T-helper 17 cell (primary cell): ENCODE measurements around the gene CD52. TPM values are rescaled to one million over a fixed set of nuclear protein-coding genes. Genes with fewer than 3 reads are reported as not detected.
A peak's percentile ranks its signal among the peaks of the same experiment; 100 is the strongest.

Experiments
- ATAC-seq: fragments of 150-1000 bp; cut with Tn5 transposase; 2 replicates; pipeline ENCODE4 v1.10.0; 2021; ENCODE audit warnings: mild to moderate bottlenecking, moderate library complexity
- DNase-seq, 3 donors: peaks; one replicate each; pipeline versions ENCODE4 v3.0.0 to v3.0.0-alpha.2; 2020 to 2021
- H3K9me3 ChIP-seq: one replicate; pipeline ENCODE4 v1.7.0; 2013; ENCODE audit warnings: low read length, mild to moderate bottlenecking; ENCODE audit not compliant: control insufficient read depth, poor library complexity, severe bottlenecking
- H3K27ac Mint-ChIP-seq: one replicate; pipeline ENCODE4 v1.8.0; 2022; ENCODE audit warnings: mild to moderate bottlenecking, moderate library complexity, mixed read lengths
- H3K27me3 Mint-ChIP-seq: one replicate; pipeline ENCODE4 v1.8.0; 2022; ENCODE audit warnings: mixed read lengths
- H3K36me3 Mint-ChIP-seq: one replicate; pipeline ENCODE4 v1.8.0; 2022; ENCODE audit warnings: low read depth, mixed read lengths
- H3K4me1 Mint-ChIP-seq: one replicate; pipeline ENCODE4 v1.8.0; 2022; ENCODE audit warnings: mild to moderate bottlenecking, mixed read lengths
- H3K4me3 Mint-ChIP-seq: one replicate; pipeline ENCODE4 v1.8.0; 2022; ENCODE audit warnings: mild to moderate bottlenecking, moderate library complexity, mixed read lengths
- total RNA-seq, 4 donors: library from RNA in 2 of 4; stranded (reverse) in 2 of 4; gene quantifications; one replicate each; pipeline ENCODE4 v1.2.3 and lab custom pipeline; 2022 to 2026

The CD52 gene
- total RNA-seq, 2 donors from 2014 or later = 1,152 to 1,411 TPM

- peak overlapping the region; percentile 9 for H3K4me3 Mint-ChIP-seq
- ATAC-seq = peak; percentile 74
- H3K4me1 Mint-ChIP-seq = peaks cover 45% of the 10 kb centered on the region
- peaks cover 3% of the 10 kb centered on the region for H3K36me3 Mint-ChIP-seq
- peaks cover 11% of the 10 kb centered on the region for H3K27me3 Mint-ChIP-seq
- DNase-seq = peak; percentile 68 to 80 (median 75)
- no peaks in the 10 kb centered on the region for H3K9me3 ChIP-seq
- H3K27ac Mint-ChIP-seq = peak overlapping the region; percentile 29
Measured at GRCh38 chr1:26363549-26364448, 46.0 kb downstream of the CD52 start.

GRCh38 chr1:26364956-26365355 lies 47.2 kb downstream of the CD52 start:
- no peak overlapping the region for H3K4me3 Mint-ChIP-seq
- no peak overlapping the region for H3K27ac Mint-ChIP-seq

GRCh38 chr1:26367441-26367840 lies 49.7 kb downstream of the CD52 start:
- Mint-ChIP-seq H3K36me3 (no peaks in the 10 kb centered on the region), H3K4me1 (peaks cover 41% of the 10 kb centered on the region), H3K27me3 (no peaks in the 10 kb centered on the region), H3K4me3 (no peak overlapping the region), H3K27ac (no peak overlapping the region)
- no peak for DNase-seq
- ATAC-seq = no peak
- no peaks in the 10 kb centered on the region for H3K9me3 ChIP-seq

More at GRCh38 chr1:26364956-26365355, 47.2 kb downstream of the CD52 start:
- H3K9me3 ChIP-seq = no peaks in the 10 kb centered on the region
- Mint-ChIP-seq H3K27me3 (peaks cover 11% of the 10 kb centered on the region), H3K36me3 (peaks cover 3% of the 10 kb centered on the region), H3K4me1 (peaks cover 38% of the 10 kb centered on the region)
- ATAC-seq (no peak), DNase-seq (no peak)

- Mint-ChIP-seq H3K4me1 (peaks cover 47% of the 10 kb centered on the region), H3K36me3 (no peaks in the 10 kb centered on the region)
Measured at GRCh38 chr1:26368006-26368405, 50.2 kb downstream of the CD52 start.

GRCh38 chr1:26368486-26368885 lies 50.7 kb downstream of the CD52 start:
- ATAC-seq = no peak
- H3K27ac Mint-ChIP-seq = no peak overlapping the region
- no peak for DNase-seq
- H3K4me3 Mint-ChIP-seq = no peak overlapping the region
- no peaks in the 10 kb centered on the region for H3K27me3 Mint-ChIP-seq
- peaks cover 47% of the 10 kb centered on the region for H3K4me1 Mint-ChIP-seq
- H3K9me3 ChIP-seq = no peaks in the 10 kb centered on the region
- no peaks in the 10 kb centered on the region for H3K36me3 Mint-ChIP-seq

More at GRCh38 chr1:26368006-26368405, 50.2 kb downstream of the CD52 start:
- DNase-seq (no peak), ATAC-seq (no peak)
- Mint-ChIP-seq H3K27ac (no peak overlapping the region), H3K4me3 (no peak overlapping the region), H3K27me3 (no peaks in the 10 kb centered on the region)
- H3K9me3 ChIP-seq = no peaks in the 10 kb centered on the region

Other genes starting within 250 kb of the CD52 start
- gene PDIK1L, start 206.1 kb upstream of the CD52 start, total RNA-seq = 1 to 10 TPM; 6.8 to 7.6 TPM
- gene FAM110D, start 158.9 kb upstream of the CD52 start, total RNA-seq = not detected
- not detected for gene C1orf232, start 149.0 kb upstream of the CD52 start, total RNA-seq
- 10 to 100 TPM; 15.6 to 15.9 TPM for gene ZNF593, start 148.1 kb upstream of the CD52 start, total RNA-seq
- gene ZNF593OS, start 146.1 kb upstream of the CD52 start, total RNA-seq = not detected
- 1 to 10 TPM; 3.8 to 5.4 TPM for gene CNKSR1, start 140.5 kb upstream of the CD52 start, total RNA-seq
- not detected for gene CATSPER4, start 127.4 kb upstream of the CD52 start, total RNA-seq
- 10 to 100 TPM; 12.5 to 14.3 TPM for gene CEP85, start 83.8 kb upstream of the CD52 start, total RNA-seq
- 100 to 1,000 TPM; 361 to 435 TPM for gene SH3BGRL3, start 37.9 kb upstream of the CD52 start, total RNA-seq
- 10 to 100 TPM; 44.6 to 45.1 TPM for gene UBXN11, start 11.3 kb upstream of the CD52 start, total RNA-seq
- 1 to 10 TPM; 1.2 to 2.9 TPM for gene CRYBG2, start 36.2 kb downstream of the CD52 start, total RNA-seq
- not detected for gene ZNF683, start 54.8 kb downstream of the CD52 start, total RNA-seq
- gene LIN28A, start 92.9 kb downstream of the CD52 start, total RNA-seq = not detected
- 10 to 100 TPM; 32.4 to 38.8 TPM for gene DHDDS, start 114.4 kb downstream of the CD52 start, total RNA-seq
- gene HMGN2, start 154.5 kb downstream of the CD52 start, total RNA-seq = 100 to 1,000 TPM; 271 to 276 TPM
- gene RPS6KA1, start 211.8 kb downstream of the CD52 start, total RNA-seq = 10 to 100 TPM; 76.3 to 98.0 TPM